CD4-positive, CD25-positive, alpha-beta regulatory T cell (primary cell): Measurements from ENCODE around the gene EXOC6B. TPM values are rescaled to one million over a fixed set of nuclear protein-coding genes. Genes with fewer than 3 reads are reported as not detected.

Experiments used
- ATAC-seq, 2 donors: fragments of 150-1000 bp; cut with Tn5 transposase; one replicate each; pipeline ENCODE4 v1.10.0; 2021; ENCODE audit warnings: low read depth in 2 of 2, moderate number of reproducible peaks in 2 of 2, moderate library complexity in 1 of 2
- DNase-seq, 3 donors: peaks; one replicate each; pipeline versions ENCODE4 v3.0.0 to v3.0.0-alpha.2; 2012 to 2022; ENCODE audit warnings: mixed read lengths in 1 of 3
- H3K27ac ChIP-seq: one replicate; pipeline ENCODE4 v1.7.0; 2013; ENCODE audit warnings: mild to moderate bottlenecking, low read length; ENCODE audit not compliant: insufficient read depth, poor library complexity, severe bottlenecking
- H3K27me3 ChIP-seq: one replicate; pipeline ENCODE4 v1.7.0; 2013; ENCODE audit warnings: low read length; ENCODE audit not compliant: control insufficient read depth, insufficient read depth
- H3K36me3 ChIP-seq: one replicate; pipeline ENCODE4 v1.7.0; 2013; ENCODE audit warnings: mild to moderate bottlenecking, low read length, moderate library complexity; ENCODE audit not compliant: control insufficient read depth, insufficient read depth
- H3K4me1 ChIP-seq: 2 replicates; pipeline ENCODE4 v1.7.0; 2013; ENCODE audit warnings: mild to moderate bottlenecking, low read length; ENCODE audit not compliant: insufficient read depth, control insufficient read depth, poor library complexity, severe bottlenecking
- H3K4me3 ChIP-seq: one replicate; pipeline ENCODE4 v1.7.0; 2013; ENCODE audit warnings: low read depth, mild to moderate bottlenecking, low read length, moderate library complexity
- H3K9me3 ChIP-seq, 2 experiments: 1 replicate in 1 of 2; 2 replicates in 1 of 2; pipeline ENCODE4 v1.7.0; 2013; ENCODE audit warnings: low read length in 2 of 2, mild to moderate bottlenecking in 1 of 2, moderate library complexity in 1 of 2; ENCODE audit not compliant: control insufficient read depth in 2 of 2
- H3K27ac Mint-ChIP-seq, 3 donors: one replicate each; pipeline ENCODE4 v1.8.0; 2020 to 2022; ENCODE audit warnings: mild to moderate bottlenecking in 3 of 3, mixed read lengths in 3 of 3, moderate library complexity in 2 of 3
- H3K27me3 Mint-ChIP-seq: one replicate; pipeline ENCODE4 v1.8.0; 2022; ENCODE audit warnings: mild to moderate bottlenecking, mixed read lengths
- H3K36me3 Mint-ChIP-seq: one replicate; pipeline ENCODE4 v1.8.0; 2020; ENCODE audit warnings: mixed read lengths
- H3K4me1 Mint-ChIP-seq, 4 donors: one replicate each; pipeline ENCODE4 v1.8.0; 2020 to 2022; ENCODE audit warnings: mixed read lengths in 4 of 4, mild to moderate bottlenecking in 1 of 4
- H3K4me3 Mint-ChIP-seq, 4 donors: one replicate each; pipeline ENCODE4 v1.8.0; 2020 to 2022; ENCODE audit warnings: mild to moderate bottlenecking in 4 of 4, mixed read lengths in 4 of 4, moderate library complexity in 3 of 4
- H3K9me3 Mint-ChIP-seq, 7 donors: one replicate each; pipeline ENCODE4 v1.8.0; 2020 to 2022; ENCODE audit warnings: mixed read lengths in 7 of 7, mild to moderate bottlenecking in 3 of 7, moderate library complexity in 2 of 7
- polyA plus RNA-seq, 4 donors: library from polyadenylated mRNA; unstranded; fragments of 300-500 nt; fragmentation: Illumina TruSeq; gene quantifications; one replicate each; pipeline ENCODE4 v1.2.3, GENCODE V29; 2021
- total RNA-seq: library from RNA; stranded (reverse); gene quantifications from one replicate; pipeline ENCODE4 v1.2.3, GENCODE V29; 2022

The EXOC6B gene
- total and polyA plus RNA-seq, 5 donors from 2014 or later, result 1.5 to 20.8 (median 2.1) TPM

GRCh38 chr2:72350852-72351251, 475.0 kb downstream of the EXOC6B start:
- H3K4me1 Mint-ChIP-seq, result peaks cover 0 to 4% (median 0%) of the 10 kb centered on the region in 4 donors
- peaks cover 0 to 2% (median 0%) of the 10 kb centered on the region in 7 donors for H3K9me3 Mint-ChIP-seq
- Histone ChIP-seq H3K27ac (no peak overlapping the region), H3K36me3 (no peaks in the 10 kb centered on the region), H3K4me3 (no peak overlapping the region), H3K27me3 (no peaks in the 10 kb centered on the region), H3K9me3 (no peaks in the 10 kb centered on the region), H3K4me1 (no peaks in the 10 kb centered on the region)
- H3K27me3 Mint-ChIP-seq, result no peaks in the 10 kb centered on the region
- DNase-seq (no peak), ATAC-seq (no peak)
- H3K36me3 Mint-ChIP-seq, result peaks cover 14% of the 10 kb centered on the region
- H3K4me3 Mint-ChIP-seq, result no peak overlapping the region
- no peak overlapping the region for H3K27ac Mint-ChIP-seq

- no peak overlapping the region for H3K27ac ChIP-seq
- ATAC-seq, result no peak
- Mint-ChIP-seq H3K36me3 (peaks cover 11% of the 10 kb centered on the region), H3K4me1 (peaks cover 0 to 4% (median 2%) of the 10 kb centered on the region in 4 donors), H3K4me3 (no peak overlapping the region), H3K9me3 (peaks cover 0 to 6% (median 2%) of the 10 kb centered on the region in 7 donors), H3K27ac (no peak overlapping the region), H3K27me3 (no peaks in the 10 kb centered on the region)
- H3K4me1 ChIP-seq, result no peaks in the 10 kb centered on the region
- no peaks in the 10 kb centered on the region for H3K36me3 ChIP-seq
- no peak for DNase-seq
- H3K27me3 ChIP-seq, result no peaks in the 10 kb centered on the region
- H3K9me3 ChIP-seq, result no peaks in the 10 kb centered on the region
- no peak overlapping the region for H3K4me3 ChIP-seq
Observed at GRCh38 chr2:72349016-72349415, 476.8 kb downstream of the EXOC6B start.

GRCh38 chr2:72347081-72347480, 478.8 kb downstream of the EXOC6B start:
- DNase-seq, result no peak
- no peak overlapping the region for H3K4me3 ChIP-seq
- no peaks in the 10 kb centered on the region for H3K36me3 ChIP-seq
- H3K4me3 Mint-ChIP-seq, result no peak overlapping the region
- no peak overlapping the region for H3K27ac Mint-ChIP-seq
- H3K4me1 ChIP-seq, result no peaks in the 10 kb centered on the region
- H3K9me3 Mint-ChIP-seq, result peaks cover 0 to 6% (median 2%) of the 10 kb centered on the region in 7 donors
- H3K27me3 ChIP-seq, result no peaks in the 10 kb centered on the region
- no peak overlapping the region for H3K27ac ChIP-seq
- H3K36me3 Mint-ChIP-seq, result peaks cover 6% of the 10 kb centered on the region
- H3K4me1 Mint-ChIP-seq, result peaks cover 0 to 4% (median 2%) of the 10 kb centered on the region in 4 donors
- H3K27me3 Mint-ChIP-seq, result no peaks in the 10 kb centered on the region
- no peaks in the 10 kb centered on the region for H3K9me3 ChIP-seq
- no peak for ATAC-seq

DNA sequence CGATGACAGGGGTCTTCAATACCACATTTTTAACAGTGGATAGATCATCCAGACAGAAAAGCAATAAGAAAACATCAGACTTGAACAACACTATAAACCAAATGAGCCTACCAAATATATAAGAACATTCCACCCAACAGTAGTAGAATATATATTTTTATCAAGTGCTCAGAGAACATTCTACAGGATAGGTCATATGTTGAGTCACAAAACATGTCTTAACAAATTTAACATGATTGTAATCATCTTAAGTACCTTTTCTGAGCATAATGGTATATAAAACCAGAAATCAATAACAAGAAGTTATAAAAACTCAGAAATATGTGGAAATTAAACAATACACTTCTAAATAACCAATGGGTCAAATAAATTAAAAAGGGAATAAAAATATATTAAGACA, 484.2 kb downstream of the EXOC6B start:
- Mint-ChIP-seq H3K9me3 (peaks cover 0 to 6% (median 3%) of the 10 kb centered on the region in 7 donors), H3K27ac (no peak overlapping the region), H3K4me3 (no peak overlapping the region), H3K4me1 (peaks cover 0 to 4% (median 0%) of the 10 kb centered on the region in 4 donors), H3K36me3 (peaks cover 6% of the 10 kb centered on the region), H3K27me3 (no peaks in the 10 kb centered on the region)
- H3K27me3 ChIP-seq, result no peaks in the 10 kb centered on the region
- DNase-seq (no peak), ATAC-seq (no peak)
- no peaks in the 10 kb centered on the region for H3K36me3 ChIP-seq
- H3K27ac ChIP-seq, result no peak overlapping the region
- H3K9me3 ChIP-seq, result no peaks in the 10 kb centered on the region
- H3K4me1 ChIP-seq, result no peaks in the 10 kb centered on the region
- no peak overlapping the region for H3K4me3 ChIP-seq

GRCh38 chr2:72340665-72341064, 485.2 kb downstream of the EXOC6B start:
- DNase-seq (no peak), ATAC-seq (no peak)
- H3K36me3 Mint-ChIP-seq, result peaks cover 6% of the 10 kb centered on the region
- Histone ChIP-seq H3K4me1 (no peaks in the 10 kb centered on the region), H3K9me3 (no peaks in the 10 kb centered on the region), H3K27me3 (no peaks in the 10 kb centered on the region), H3K36me3 (no peaks in the 10 kb centered on the region), H3K27ac (no peak overlapping the region), H3K4me3 (no peak overlapping the region)
- no peaks in the 10 kb centered on the region for H3K27me3 Mint-ChIP-seq
- no peak overlapping the region for H3K27ac Mint-ChIP-seq
- H3K4me1 Mint-ChIP-seq, result peaks cover 0 to 4% (median 0%) of the 10 kb centered on the region in 4 donors
- peaks cover 0 to 6% (median 3%) of the 10 kb centered on the region in 7 donors for H3K9me3 Mint-ChIP-seq
- no peak overlapping the region for H3K4me3 Mint-ChIP-seq

DNA sequence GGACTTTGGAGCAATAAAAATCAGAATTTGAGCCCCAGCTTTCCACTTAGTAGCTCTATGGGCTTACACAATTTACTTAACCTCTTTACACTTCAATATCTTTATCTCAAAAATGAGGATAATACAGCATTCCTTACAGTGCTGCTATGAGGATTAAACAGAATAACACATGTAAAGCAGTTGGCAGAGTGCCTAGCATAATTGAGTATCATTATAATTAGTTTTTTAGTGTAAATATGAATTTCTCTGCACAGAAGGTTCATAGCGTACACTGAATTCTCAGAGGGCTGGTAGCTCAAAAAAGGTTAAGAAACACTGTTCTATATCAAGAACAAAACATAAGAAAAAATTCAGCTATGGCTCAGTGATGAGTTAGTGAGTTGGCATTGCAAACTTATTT, 487.8 kb downstream of the EXOC6B start:
- no peak overlapping the region for H3K4me3 ChIP-seq
- H3K27ac Mint-ChIP-seq, result no peak overlapping the region
- no peaks in the 10 kb centered on the region for H3K27me3 ChIP-seq
- no peak for DNase-seq
- no peaks in the 10 kb centered on the region for H3K36me3 ChIP-seq
- no peaks in the 10 kb centered on the region for H3K4me1 Mint-ChIP-seq
- no peak for ATAC-seq
- no peaks in the 10 kb centered on the region for H3K27me3 Mint-ChIP-seq
- peaks cover 0 to 2% (median 0%) of the 10 kb centered on the region in 7 donors for H3K9me3 Mint-ChIP-seq
- no peaks in the 10 kb centered on the region for H3K4me1 ChIP-seq
- no peak overlapping the region for H3K27ac ChIP-seq
- no peaks in the 10 kb centered on the region for H3K36me3 Mint-ChIP-seq
- H3K9me3 ChIP-seq, result no peaks in the 10 kb centered on the region
- no peak overlapping the region for H3K4me3 Mint-ChIP-seq

DNA sequence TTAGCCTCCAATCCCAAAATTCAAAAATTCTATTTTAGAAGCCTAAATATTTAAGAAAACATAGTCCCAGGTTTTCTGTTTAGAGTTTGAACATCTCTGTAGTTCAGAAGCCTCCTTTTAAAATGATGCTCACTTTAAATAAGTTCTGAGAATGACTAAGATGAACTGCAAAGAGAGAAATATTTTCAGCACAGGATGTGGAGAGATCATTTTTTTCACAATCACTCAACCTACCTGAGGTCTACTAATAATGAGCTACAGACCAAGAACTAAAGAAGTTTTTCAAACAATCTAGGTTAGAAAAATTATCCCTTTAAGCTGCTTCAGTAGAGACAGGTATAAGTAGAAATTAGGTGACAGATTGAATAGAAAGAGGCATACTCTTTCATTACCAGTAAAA, 493.1 kb downstream of the EXOC6B start:
- no peaks in the 10 kb centered on the region for H3K27me3 ChIP-seq
- H3K4me1 ChIP-seq, result no peaks in the 10 kb centered on the region
- H3K9me3 ChIP-seq, result no peaks in the 10 kb centered on the region
- H3K27me3 Mint-ChIP-seq, result no peaks in the 10 kb centered on the region
- no peak overlapping the region for H3K4me3 ChIP-seq
- no peaks in the 10 kb centered on the region for H3K4me1 Mint-ChIP-seq
- ATAC-seq (no peak), DNase-seq (peak in 1 of 3 donors; percentile 30)
- no peaks in the 10 kb centered on the region for H3K36me3 ChIP-seq
- no peak overlapping the region for H3K4me3 Mint-ChIP-seq
- peaks cover 7% of the 10 kb centered on the region for H3K36me3 Mint-ChIP-seq
- H3K27ac ChIP-seq, result no peak overlapping the region
- no peaks in the 10 kb centered on the region for H3K9me3 Mint-ChIP-seq
- no peak overlapping the region for H3K27ac Mint-ChIP-seq

GRCh38 chr2:72330652-72331051, 495.2 kb downstream of the EXOC6B start:
- no peak overlapping the region for H3K27ac Mint-ChIP-seq
- no peaks in the 10 kb centered on the region for H3K36me3 ChIP-seq
- H3K36me3 Mint-ChIP-seq, result peaks cover 13% of the 10 kb centered on the region
- no peaks in the 10 kb centered on the region for H3K27me3 Mint-ChIP-seq
- no peak overlapping the region for H3K4me3 ChIP-seq
- H3K27me3 ChIP-seq, result no peaks in the 10 kb centered on the region
- H3K4me1 Mint-ChIP-seq, result no peaks in the 10 kb centered on the region
- H3K9me3 Mint-ChIP-seq, result peaks cover 0 to 1% (median 0%) of the 10 kb centered on the region in 7 donors
- H3K27ac ChIP-seq, result no peak overlapping the region
- H3K9me3 ChIP-seq, result no peaks in the 10 kb centered on the region
- no peak for DNase-seq
- ATAC-seq, result no peak
- no peaks in the 10 kb centered on the region for H3K4me1 ChIP-seq
- H3K4me3 Mint-ChIP-seq, result no peak overlapping the region
